Left ventricle myocardium inferior (tissue), 1 donor: ENCODE data around the gene L3MBTL4. TPM values are rescaled to one million over a fixed set of nuclear protein-coding genes. Genes with fewer than 3 reads are reported as not detected.
A peak's percentile ranks its signal among the peaks of the same experiment; 100 is the strongest.

Source experiments
- DNase-seq: peaks from one replicate; pipeline ENCODE4 v3.0.0-alpha.2; 2020
- H3K27ac ChIP-seq: fragments of 200-600 bp; replicated peaks from 2 replicates; pipeline ENCODE4 v1.8.0; 2021
- H3K27me3 ChIP-seq: fragments of 200-600 bp; 2 replicates; pipeline ENCODE4 v1.8.0; 2021; ENCODE audit warnings: low read depth
- H3K36me3 ChIP-seq: fragments of 200-600 bp; 2 replicates; pipeline ENCODE4 v1.8.0; 2021
- H3K4me1 ChIP-seq: fragments of 200-600 bp; 2 replicates; pipeline ENCODE4 v1.8.0; 2021
- H3K4me3 ChIP-seq: fragments of 200-600 bp; 2 replicates; pipeline ENCODE4 v1.8.0; 2021; ENCODE audit warnings: mild to moderate bottlenecking, moderate library complexity
- H3K9me3 ChIP-seq: fragments of 200-600 bp; replicated peaks from 2 replicates; pipeline ENCODE4 v1.8.0; 2021
- intact Hi-C: fragments of 100-400 bp; cut with micrococcal nuclease; formaldehyde crosslinking; loops from one replicate; pipeline ENCODE4 v1.11.0; 2022
- total RNA-seq: library from RNA; stranded (reverse); fragmentation: NEBNext Ultra II Directional; extraction: Animal tissue kit (Norgen Biotek cat#: 25700); gene quantifications from one replicate; pipeline ENCODE4 v1.2.1, GENCODE V29; 2021
- TF ChIP-seq, protein P1 (sequence below): fragments of 200-600 bp; IDR thresholded peaks from 2 replicates; pipeline ENCODE4 v1.8.0; 2021; ENCODE audit warnings: antibody characterized with exemption, mild to moderate bottlenecking, borderline replicate concordance
- donor health status: DM: no; HTN: yes; CAD: no; lungs with severe emphysema.

The L3MBTL4 gene
- total RNA-seq, 1 donor from 2014 or later: 3.5 TPM

DNA sequence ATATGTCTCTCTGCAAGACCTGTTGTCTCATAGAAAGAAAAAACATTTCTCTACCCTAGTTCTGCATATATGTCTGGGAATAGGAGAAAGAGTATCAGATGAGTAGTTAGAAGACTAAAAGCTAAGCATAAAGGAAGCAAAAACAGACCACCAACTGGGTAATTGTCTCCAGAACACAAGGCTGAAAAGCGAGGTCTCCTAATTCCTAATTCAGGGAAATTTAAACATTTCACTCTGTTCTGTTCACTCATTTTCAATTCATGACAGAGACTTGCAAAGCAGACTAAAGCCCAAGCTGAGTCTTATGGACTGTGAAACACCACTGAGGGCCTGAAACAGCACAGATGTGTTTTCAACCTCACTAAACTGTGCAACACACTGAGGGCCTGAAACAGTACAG lies 294.9 kb downstream of the L3MBTL4 start:
- no peaks in the 10 kb centered on the region for H3K36me3 ChIP-seq
- intact Hi-C loops: no loop called here
- no peaks in the 10 kb centered on the region for H3K27me3 ChIP-seq
- peak overlapping the region; percentile 74 for H3K27ac ChIP-seq
- TF ChIP-seq, protein P1, sequence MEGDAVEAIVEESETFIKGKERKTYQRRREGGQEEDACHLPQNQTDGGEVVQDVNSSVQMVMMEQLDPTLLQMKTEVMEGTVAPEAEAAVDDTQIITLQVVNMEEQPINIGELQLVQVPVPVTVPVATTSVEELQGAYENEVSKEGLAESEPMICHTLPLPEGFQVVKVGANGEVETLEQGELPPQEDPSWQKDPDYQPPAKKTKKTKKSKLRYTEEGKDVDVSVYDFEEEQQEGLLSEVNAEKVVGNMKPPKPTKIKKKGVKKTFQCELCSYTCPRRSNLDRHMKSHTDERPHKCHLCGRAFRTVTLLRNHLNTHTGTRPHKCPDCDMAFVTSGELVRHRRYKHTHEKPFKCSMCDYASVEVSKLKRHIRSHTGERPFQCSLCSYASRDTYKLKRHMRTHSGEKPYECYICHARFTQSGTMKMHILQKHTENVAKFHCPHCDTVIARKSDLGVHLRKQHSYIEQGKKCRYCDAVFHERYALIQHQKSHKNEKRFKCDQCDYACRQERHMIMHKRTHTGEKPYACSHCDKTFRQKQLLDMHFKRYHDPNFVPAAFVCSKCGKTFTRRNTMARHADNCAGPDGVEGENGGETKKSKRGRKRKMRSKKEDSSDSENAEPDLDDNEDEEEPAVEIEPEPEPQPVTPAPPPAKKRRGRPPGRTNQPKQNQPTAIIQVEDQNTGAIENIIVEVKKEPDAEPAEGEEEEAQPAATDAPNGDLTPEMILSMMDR: no peak
- peaks cover 21% of the 10 kb centered on the region for H3K9me3 ChIP-seq
- H3K4me3 ChIP-seq: no peak overlapping the region
- peaks cover 23% of the 10 kb centered on the region for H3K4me1 ChIP-seq
- DNase-seq: no peak

DNA sequence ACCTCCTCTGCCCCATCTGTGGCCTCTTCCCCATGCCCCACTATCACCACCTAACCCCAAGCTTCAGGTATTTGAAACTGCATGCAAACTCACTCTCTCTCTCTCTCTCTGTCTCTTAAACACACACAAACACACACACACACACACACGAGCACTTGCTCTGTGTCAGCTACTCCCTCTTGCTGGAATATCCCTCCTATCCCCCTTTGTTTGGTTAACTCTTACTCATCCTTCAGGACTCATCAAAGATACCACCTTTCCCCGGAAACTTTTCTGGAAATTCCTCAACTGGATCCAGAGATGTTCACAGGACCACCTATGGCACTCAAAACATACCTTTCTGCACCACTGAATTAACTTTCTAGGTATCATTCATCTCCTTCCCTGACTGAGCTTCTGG lies 296.6 kb downstream of the L3MBTL4 start:
- Histone ChIP-seq H3K9me3 (peaks cover 5% of the 10 kb centered on the region), H3K4me3 (no peak overlapping the region), H3K36me3 (no peaks in the 10 kb centered on the region), H3K27ac (no peak overlapping the region), H3K4me1 (peaks cover 23% of the 10 kb centered on the region), H3K27me3 (no peaks in the 10 kb centered on the region)
- TF ChIP-seq, protein P1: no peak
- DNase-seq: no peak
- intact Hi-C loops: no loop called here

DNA sequence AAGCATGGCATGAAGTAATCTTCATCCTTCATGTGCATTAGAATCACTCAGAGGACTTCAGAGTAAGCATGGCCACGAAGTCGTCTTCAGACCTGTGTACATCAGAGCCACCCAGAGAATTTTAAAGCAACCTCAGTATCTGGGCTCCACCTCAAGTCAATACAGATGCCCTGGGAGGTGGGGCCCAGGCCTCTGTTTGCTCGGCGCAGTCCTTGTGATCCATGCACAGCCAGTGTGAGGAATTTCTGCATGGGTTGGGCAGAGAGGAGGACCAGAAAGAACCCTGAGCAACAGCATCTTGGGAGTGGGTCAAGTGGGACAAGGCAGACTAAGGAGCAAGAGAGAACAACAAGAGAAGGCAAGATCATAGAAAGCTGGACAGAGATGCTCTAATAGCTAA lies 299.0 kb downstream of the L3MBTL4 start:
- Histone ChIP-seq H3K4me1 (peaks cover 17% of the 10 kb centered on the region), H3K4me3 (no peak overlapping the region), H3K36me3 (no peaks in the 10 kb centered on the region), H3K27me3 (no peaks in the 10 kb centered on the region), H3K27ac (no peak overlapping the region), H3K9me3 (no peaks in the 10 kb centered on the region)
- TF ChIP-seq, protein P1: no peak
- intact Hi-C loops: no loop called here
- no peak for DNase-seq

DNA sequence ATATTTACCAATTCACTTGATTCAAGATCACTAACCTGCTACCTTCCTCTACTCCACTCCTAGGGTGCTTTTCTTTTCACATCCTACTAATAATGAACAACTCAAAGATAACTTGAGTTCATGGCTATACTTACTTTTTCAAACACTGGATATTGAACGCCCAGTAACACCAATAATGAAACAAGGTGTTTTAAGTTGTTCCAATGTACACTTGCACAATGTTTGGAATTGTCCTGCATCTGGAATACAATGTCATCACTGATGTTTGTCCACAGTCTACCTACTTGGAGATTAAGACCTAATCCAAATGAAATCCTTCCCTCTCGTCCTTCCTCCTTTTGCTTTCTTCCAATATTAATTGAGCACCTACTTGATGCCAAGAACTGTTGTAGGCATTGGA lies 301.1 kb downstream of the L3MBTL4 start:
- H3K36me3 ChIP-seq: no peaks in the 10 kb centered on the region
- no peaks in the 10 kb centered on the region for H3K9me3 ChIP-seq
- DNase-seq: no peak
- H3K27me3 ChIP-seq: no peaks in the 10 kb centered on the region
- H3K4me1 ChIP-seq: peaks cover under 1% of the 10 kb centered on the region
- H3K27ac ChIP-seq: no peak overlapping the region
- H3K4me3 ChIP-seq: no peak overlapping the region
- intact Hi-C loops: no loop called here
- TF ChIP-seq, protein P1: no peak

DNA sequence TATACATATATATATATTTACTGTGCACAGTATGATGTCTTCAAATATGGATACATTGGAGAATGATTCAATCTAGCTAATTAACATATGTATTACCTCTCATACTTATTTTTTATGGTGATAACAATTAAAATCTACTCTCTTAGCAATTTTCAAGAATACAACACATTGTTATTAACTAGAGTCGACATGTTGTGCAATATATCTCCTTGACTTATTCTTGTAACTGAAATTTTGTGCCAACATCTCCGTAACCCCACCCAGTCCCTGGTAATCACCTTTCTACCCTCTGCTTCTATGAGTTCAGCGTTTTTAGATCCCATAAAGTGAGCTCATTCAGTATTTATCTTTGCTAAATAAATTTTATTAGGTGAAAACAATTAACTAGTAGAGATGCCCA lies 303.0 kb downstream of the L3MBTL4 start:
- H3K36me3 ChIP-seq: no peaks in the 10 kb centered on the region
- intact Hi-C loops: no loop called here

More for the DNA sequence above, 303.0 kb downstream of the L3MBTL4 start:
- Histone ChIP-seq H3K27ac (no peak overlapping the region), H3K9me3 (no peaks in the 10 kb centered on the region), H3K4me3 (no peak overlapping the region), H3K27me3 (no peaks in the 10 kb centered on the region), H3K4me1 (no peaks in the 10 kb centered on the region)
- TF ChIP-seq, protein P1: no peak
- no peak for DNase-seq
